K562 (cell line): ENCODE results near the gene FASN. TPM values are rescaled to one million over a fixed set of nuclear protein-coding genes. Genes with fewer than 3 reads are reported as not detected.
A peak's percentile ranks its signal among the peaks of the same experiment; 100 is the strongest.

Experiments
- CLOCK ChIP-seq: fragments of 250-450 bp; sonication (Bioruptor Pico); IDR thresholded peaks from 2 replicates; pipeline ENCODE4 v1.4.0; 2020; ENCODE audit warnings: mild to moderate bottlenecking, moderate library complexity, borderline replicate concordance
- E2F5 ChIP-seq: sonication (generic); formaldehyde crosslinking; IDR thresholded peaks from 2 replicates; pipeline ENCODE4 v1.8.0; 2022; ENCODE audit warnings: mild to moderate bottlenecking, missing genetic modification reagents
- EP300 ChIP-seq: IDR thresholded peaks from 2 replicates; pipeline ENCODE4 v1.6.1; 2012; ENCODE audit warnings: low read length, improper control_type of control experiment
- ERF ChIP-seq: fragments of 450-650 bp; formaldehyde crosslinking; IDR thresholded peaks from 2 replicates; pipeline ENCODE4 v1.4.0; 2020; ENCODE audit warnings: mild to moderate bottlenecking, mixed read lengths
- GATAD2B ChIP-seq: fragments of 450-650 bp; IDR thresholded peaks from 2 replicates; pipeline ENCODE4 v1.6.1; 2017; ENCODE audit warnings: mild to moderate bottlenecking, borderline replicate concordance
- GTF2F1 ChIP-seq: IDR thresholded peaks from 2 replicates; pipeline ENCODE4 v1.6.1; 2011; ENCODE audit warnings: low read depth, low read length, improper control_type of control experiment
- HDAC8 ChIP-seq: fragments of 450-650 bp; IDR thresholded peaks from 2 replicates; pipeline ENCODE4 v1.6.1; 2016; ENCODE audit warnings: mild to moderate bottlenecking, missing genetic modification characterization, moderate library complexity, missing compliant biosample characterization
- HNRNPK ChIP-seq: fragments of 200-400 bp; formaldehyde crosslinking; IDR thresholded peaks from one replicate; pipeline ENCODE4 v1.6.1; 2018; ENCODE audit warnings: mild to moderate bottlenecking, low read depth, low read length; ENCODE audit not compliant: poor library complexity, severe bottlenecking
- HOXB6 ChIP-seq: fragments of 250-450 bp; sonication (Bioruptor Pico); IDR thresholded peaks from 2 replicates; pipeline ENCODE4 v1.5.1; 2022; ENCODE audit warnings: mild to moderate bottlenecking, borderline replicate concordance
- KDM5B ChIP-seq: fragments of 200-600 bp; sonication (generic); IDR thresholded peaks from 2 replicates; pipeline ENCODE4 v1.6.1; 2012; ENCODE audit warnings: low read depth, mild to moderate bottlenecking, moderate library complexity, low read length, control low read depth, inconsistent platforms; ENCODE audit not compliant: insufficient replicate concordance
- MECOM ChIP-seq: fragments of 250-450 bp; sonication (Bioruptor Pico); IDR thresholded peaks from 2 replicates; pipeline ENCODE4 v1.8.0; 2022; ENCODE audit warnings: inconsistent platforms
- MXI1 ChIP-seq: IDR thresholded peaks from 2 replicates; pipeline ENCODE4 v1.6.1; 2011; ENCODE audit warnings: low read depth, mild to moderate bottlenecking, improper control_type of control experiment, low read length
- MYBL2 ChIP-seq, 2 experiments: fragments of 450-650 bp in 1 of 2; sonication (generic) in 1 of 2; formaldehyde crosslinking in 1 of 2; IDR thresholded peaks; 2 replicates each; pipeline versions ENCODE4 v1.6.1 to v1.8.1; 2017 to 2022; ENCODE audit warnings: borderline replicate concordance in 1 of 2, inconsistent platforms in 1 of 2, low read depth in 1 of 2, mild to moderate bottlenecking in 1 of 2, missing genetic modification reagents in 1 of 2, moderate library complexity in 1 of 2
- RNF2 ChIP-seq: sonication (generic); IDR thresholded peaks from 2 replicates; pipeline ENCODE4 v1.6.1; 2016
- SMARCA5 ChIP-seq: fragments of 450-650 bp; IDR thresholded peaks from 2 replicates; pipeline ENCODE4 v1.6.1; 2016
- ZNF197 ChIP-seq: fragments of 200-800 bp; sonication (Bioruptor generic); IDR thresholded peaks from 2 replicates; pipeline ENCODE4 v1.6.1; 2016; ENCODE audit warnings: low read depth, missing genetic modification characterization, missing compliant biosample characterization
- ZNF263 ChIP-seq: sonication (generic); formaldehyde crosslinking; IDR thresholded peaks from 2 replicates; pipeline ENCODE4 v1.8.0; 2022; ENCODE audit warnings: mild to moderate bottlenecking, missing genetic modification reagents, borderline replicate concordance
- ZNF354B ChIP-seq: fragments of 250-450 bp; sonication (Bioruptor Pico); IDR thresholded peaks from 2 replicates; pipeline ENCODE4 v1.4.0; 2020
- ZNF639 ChIP-seq, 2 experiments: fragments of 200-800 bp in 1 of 2; sonication (Bioruptor generic) in 1 of 2; sonication (generic) in 1 of 2; formaldehyde crosslinking in 1 of 2; IDR thresholded peaks in 1 of 2; conservative IDR thresholded peaks in 1 of 2; 2 replicates each; pipeline versions ENCODE4 v1.5.0 to v1.6.1; 2016 to 2020; ENCODE audit warnings: missing compliant biosample characterization in 1 of 2, missing genetic modification characterization in 1 of 2, missing genetic modification reagents in 1 of 2
- polyA plus RNA-seq, 8 experiments: library from polyadenylated mRNA; depleted of rRNA in 4 of 8; stranded (reverse) in 5 of 8; unstranded in 3 of 8; fragments of >200 nt; fragmentation: Nextera tagmentation in 2 of 8; fragmentation: Illumina TruSeq in 1 of 8; extraction: Ambion mirVana in 2 of 8; extraction: Trizol in 1 of 8; gene quantifications; 2 replicates each; pipeline versions ENCODE4 v1.2.1 to v1.2.3, GENCODE V29; 2011 to 2014; ENCODE audit warnings: inconsistent platforms in 1 of 8, missing spikeins in 1 of 8
- total RNA-seq, 7 experiments: library from RNA; depleted of rRNA in 6 of 7; stranded (reverse); fragments of >200 nt in 6 of 7; fragmentation: Illumina TruSeq in 2 of 7; extraction: Trizol in 2 of 7; gene quantifications; 2 replicates each; pipeline versions ENCODE4 v1.2.1 to v1.2.3, GENCODE V29; 2011 to 2021; ENCODE audit warnings: low replicate concordance in 1 of 7

The FASN gene
- total and polyA plus RNA-seq, 9 of the 15 experiments (the other 6 are each of a cell fraction or from before 2014, with no cell fraction given) = 0.15 to 663 (median 49.9) TPM

- TF ChIP-seq MYBL2 (IDR thresholded peaks at IDR 0.05; ENCODE audit: low read depth) (no peak), MYBL2 (CRISPR knock-in tag; IDR thresholded peaks at IDR 0.05; ENCODE audit: borderline replicate concordance) (no peak), ZNF354B (CRISPR knock-in tag) (no peak), ERF (CRISPR knock-in tag) (no peak; the same call in 1 of the 2 replicates), MXI1 (peak; percentile 88; the same call in 1 of the 2 replicates), EP300 (no peak; the same call in 1 of the 2 replicates), E2F5 (CRISPR knock-in tag) (no peak), GTF2F1 (0 out of 2 replicates have a peak, but pooled peaks have one; percentile 81), KDM5B (peak; percentile 98), ZNF263 (peak; percentile 61; the same call in 1 of the 2 replicates), ZNF639 (CRISPR knock-in tag; conservative IDR thresholded peaks at IDR 0.05 in 1 of 2, IDR thresholded peaks at IDR 0.05 in 1 of 2) (peak in 1 of 2 experiments; percentile 97; a peak in 2 of 4 replicates), RNF2 (peak; percentile 18; the same call in 1 of the 2 replicates), ZNF197 (peak; percentile 80; the same call in 1 of the 2 replicates), SMARCA5 (no peak), HNRNPK (no peak), GATAD2B (peak; percentile 90), CLOCK (CRISPR knock-in tag) (no peak), MECOM (no peak), HOXB6 (CRISPR knock-in tag) (no peak), HDAC8 (tag) (no peak)
These were observed at the start of gene FASN (continued) for GRCh38 chr17:82098169-82098938.
